HG03558 (cell line): ENCODE data around the gene GRK6.

Source experiments
- ATAC-seq: cut with Tn5 transposase; IDR thresholded peaks from one replicate; pipeline ENCODE4 v1.9.1; 2021; ENCODE audit warnings: moderate number of reproducible peaks; ENCODE audit not compliant: unreplicated experiment; ENCODE audit errors: extremely low read depth

The GRK6 gene

DNA sequence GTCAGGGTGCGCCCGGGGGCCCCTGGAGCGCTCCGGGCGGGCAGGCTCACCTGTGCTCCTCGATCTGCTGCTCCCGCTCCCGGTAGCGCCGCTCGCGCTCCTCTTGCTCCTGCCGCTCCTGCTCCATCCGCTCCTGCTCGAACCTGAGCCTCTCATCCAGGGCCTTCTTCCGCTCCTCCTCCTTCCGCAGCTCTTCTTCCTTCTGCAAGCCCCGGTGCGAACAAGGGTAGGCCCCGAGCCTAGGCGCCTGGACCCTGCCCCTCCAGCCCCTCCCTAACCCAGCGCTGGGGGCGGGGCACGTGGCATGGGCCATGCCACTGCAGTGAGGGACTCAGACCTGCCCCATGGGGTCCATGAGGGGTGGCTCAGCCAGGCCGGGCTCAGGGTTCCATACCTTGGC is 40.4 kb downstream of the GRK6 start:
- ATAC-seq, result no peak

DNA sequence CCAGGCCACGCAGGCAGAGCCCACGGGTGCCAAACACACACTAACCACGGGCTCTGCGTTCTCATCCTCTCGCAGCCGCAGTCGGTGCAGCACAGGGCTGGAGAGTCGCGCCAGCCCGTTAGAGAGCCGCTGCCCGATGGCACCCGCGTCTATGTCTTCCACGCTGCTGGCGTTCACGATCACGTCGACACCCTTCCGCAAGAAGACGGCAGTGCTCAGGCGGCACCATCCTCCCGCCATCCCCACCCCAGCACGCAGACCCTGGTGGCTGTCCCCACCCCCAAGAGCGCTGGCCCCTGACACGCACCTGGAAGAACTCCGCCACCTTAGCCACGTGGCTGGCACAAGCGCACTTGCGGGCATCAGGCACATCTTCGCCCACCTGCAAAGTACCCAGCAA is 41.0 kb downstream of the GRK6 start:
- no peak for ATAC-seq

DNA sequence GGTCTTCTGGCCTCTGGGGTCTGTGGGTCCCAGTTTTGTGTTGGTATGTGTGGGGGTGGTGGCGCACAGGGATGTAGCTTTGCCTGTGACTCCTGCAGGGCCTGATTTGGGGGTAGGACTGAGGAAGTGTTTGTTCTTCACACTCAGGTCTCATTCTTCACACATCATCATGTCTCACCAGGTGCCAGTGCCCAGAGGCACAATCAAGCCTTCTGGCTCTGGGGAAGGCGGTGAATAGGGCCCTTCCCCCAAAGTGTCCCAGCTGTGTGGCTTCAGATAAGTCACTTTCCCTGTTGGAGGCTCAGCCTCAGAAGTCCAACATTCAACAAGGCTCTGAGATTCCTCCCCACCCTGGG is 41.8 kb downstream of the GRK6 start:
- ATAC-seq, result no peak

DNA sequence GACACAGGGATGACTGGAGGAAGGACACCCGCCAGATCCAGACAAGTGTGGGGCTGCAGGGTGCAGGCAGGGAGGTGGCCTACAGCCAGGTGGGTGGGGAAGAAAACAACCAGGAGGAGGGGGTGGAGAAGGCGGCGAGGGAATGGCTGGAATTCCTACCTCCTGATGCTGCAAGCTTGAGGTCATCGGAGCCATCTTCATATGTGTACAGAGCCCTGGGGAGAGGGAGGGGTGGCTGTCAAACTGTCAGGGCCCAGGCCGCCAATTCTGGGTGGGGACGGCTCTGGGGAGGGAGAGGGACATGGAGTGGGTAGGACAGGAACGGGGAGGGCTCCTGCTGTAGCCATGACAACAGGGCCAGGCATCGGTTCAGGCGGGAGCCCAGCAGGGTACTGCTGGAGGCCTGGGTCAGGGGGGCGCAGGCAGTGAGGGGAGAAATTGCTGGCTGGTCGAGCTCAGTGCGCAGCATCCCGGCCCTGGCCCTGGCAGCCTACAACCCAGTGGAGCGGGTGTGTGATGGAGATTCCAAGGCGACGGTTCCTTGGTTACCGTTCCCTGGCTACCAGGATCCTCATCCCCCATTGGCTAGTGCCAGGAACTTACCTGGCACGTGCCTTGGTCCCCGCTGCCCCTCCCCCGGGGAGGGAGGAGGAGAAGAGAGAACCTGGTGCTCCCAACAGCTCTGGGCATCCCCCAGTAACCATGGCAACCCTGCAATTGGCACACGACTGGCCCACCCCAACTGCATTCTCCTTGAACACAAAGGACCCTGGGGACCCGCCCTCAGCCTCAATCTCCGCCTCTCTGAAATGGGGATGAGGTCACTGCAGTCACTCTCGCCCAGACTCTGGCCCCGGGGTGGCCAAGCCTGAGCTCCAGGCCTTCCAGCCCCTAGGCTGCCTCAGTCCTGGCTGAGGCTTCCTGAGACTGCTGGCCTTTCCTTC is 42.5 kb downstream of the GRK6 start:
- ATAC-seq, result no peak

DNA sequence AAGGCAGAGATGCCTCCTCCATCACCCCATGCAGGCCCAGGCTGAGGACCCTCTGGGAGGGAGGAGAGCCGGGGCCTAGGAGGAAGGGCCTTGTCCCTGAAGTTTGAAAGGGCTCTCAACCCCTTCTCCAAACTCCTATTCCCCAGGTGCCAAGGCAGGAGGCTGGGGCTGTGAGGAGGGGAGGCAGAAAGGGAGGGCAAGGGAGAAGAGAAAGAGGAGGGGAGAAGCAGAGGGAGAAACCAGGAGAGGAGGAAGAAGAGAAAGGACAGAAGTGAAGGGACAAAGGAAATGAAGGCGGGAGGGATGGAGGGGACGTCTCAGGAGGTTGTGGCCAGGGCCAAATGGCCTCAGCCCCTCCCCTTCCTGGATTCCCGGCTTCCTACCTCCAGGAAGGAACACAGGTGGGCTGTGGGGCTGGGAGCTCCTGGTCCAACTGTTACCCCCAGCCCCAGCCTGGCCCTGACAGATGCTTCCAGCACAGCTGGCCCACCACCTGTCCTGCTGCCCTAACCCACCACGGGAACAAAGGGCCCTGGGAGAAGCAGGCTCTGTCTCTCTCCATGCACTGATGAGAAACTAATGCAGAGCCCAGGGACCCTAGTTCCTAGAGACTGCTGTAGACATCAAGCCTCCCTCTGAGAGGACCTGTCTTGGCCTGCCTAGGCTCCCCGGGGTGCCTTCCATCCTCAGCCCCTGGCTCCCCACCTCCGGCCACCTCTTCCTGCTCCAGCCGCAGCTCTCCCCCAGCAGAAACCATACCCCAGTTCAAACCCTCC is 43.5 kb downstream of the GRK6 start:
- no peak for ATAC-seq

DNA sequence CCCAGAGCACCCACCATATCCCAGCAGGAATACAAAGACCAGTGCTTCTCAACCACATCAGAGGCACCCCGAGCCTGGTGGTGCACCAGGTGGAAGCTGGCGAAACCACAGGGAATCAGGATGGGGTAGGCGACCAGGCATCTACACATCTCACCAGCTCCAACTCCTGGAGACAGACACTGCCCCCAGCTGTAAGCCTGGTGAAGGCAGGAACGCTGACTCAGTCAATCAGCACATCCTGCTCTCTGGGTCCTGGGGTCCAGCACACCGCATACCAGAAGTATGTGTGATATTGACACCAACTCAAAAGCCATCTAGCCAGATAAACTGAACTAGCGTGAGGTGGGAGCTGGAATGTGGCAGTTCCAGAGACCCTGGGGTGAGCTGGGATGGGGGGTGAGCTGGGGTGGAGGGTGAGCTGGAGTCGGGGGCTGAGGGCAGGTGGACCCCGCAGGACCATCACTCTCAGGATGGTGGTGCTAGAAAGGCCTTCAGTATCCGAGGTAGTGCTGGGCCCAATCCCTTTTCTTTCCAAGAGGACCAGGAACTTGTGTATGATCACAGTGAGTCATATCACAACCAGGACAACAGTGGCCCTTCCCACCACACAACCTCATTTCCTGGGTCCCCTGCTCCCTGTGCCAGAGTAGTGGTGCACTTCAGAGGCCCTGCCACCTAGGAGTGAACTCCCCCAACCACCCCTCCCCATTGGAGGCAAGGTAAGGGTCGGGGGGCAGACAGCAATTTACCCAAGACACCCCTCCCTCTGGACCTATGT is 44.5 kb downstream of the GRK6 start:
- no peak for ATAC-seq

DNA sequence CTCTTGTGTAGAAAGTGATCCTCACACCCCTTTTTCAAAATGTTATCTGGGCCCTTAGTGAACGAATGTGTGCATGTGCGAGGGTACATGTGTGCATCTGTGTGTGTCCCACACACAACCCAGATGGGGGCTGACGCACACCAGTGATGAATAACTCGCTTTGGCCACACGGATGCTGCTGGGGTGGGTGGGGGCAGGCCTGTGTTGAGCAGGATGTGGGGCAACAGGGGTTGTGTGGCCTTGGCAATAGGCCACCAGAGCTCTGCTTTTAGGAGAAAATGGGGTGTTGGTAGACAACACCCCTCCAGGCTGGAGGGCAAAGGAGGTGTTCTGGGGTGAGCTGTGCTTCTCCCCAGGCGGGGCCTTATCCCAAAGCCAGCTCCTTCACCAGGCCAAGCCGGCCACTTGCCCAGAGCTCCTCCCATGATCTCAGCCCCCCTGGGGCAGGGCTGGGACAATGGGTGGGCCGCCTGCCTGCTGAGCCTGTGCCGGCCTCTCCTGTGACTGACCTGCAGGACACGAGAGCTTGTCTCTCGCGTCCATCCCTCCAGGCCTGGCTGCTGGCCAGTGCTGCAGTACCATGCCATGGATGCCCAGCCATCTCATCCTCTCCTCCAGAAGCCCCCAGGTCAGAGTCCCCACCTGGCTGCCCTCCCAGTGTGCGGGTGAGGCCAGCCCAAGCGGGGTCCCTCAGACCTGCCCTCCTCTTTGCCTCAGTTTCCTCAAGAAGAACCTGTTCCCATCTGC is 45.3 kb downstream of the GRK6 start:
- ATAC-seq, result no peak

DNA sequence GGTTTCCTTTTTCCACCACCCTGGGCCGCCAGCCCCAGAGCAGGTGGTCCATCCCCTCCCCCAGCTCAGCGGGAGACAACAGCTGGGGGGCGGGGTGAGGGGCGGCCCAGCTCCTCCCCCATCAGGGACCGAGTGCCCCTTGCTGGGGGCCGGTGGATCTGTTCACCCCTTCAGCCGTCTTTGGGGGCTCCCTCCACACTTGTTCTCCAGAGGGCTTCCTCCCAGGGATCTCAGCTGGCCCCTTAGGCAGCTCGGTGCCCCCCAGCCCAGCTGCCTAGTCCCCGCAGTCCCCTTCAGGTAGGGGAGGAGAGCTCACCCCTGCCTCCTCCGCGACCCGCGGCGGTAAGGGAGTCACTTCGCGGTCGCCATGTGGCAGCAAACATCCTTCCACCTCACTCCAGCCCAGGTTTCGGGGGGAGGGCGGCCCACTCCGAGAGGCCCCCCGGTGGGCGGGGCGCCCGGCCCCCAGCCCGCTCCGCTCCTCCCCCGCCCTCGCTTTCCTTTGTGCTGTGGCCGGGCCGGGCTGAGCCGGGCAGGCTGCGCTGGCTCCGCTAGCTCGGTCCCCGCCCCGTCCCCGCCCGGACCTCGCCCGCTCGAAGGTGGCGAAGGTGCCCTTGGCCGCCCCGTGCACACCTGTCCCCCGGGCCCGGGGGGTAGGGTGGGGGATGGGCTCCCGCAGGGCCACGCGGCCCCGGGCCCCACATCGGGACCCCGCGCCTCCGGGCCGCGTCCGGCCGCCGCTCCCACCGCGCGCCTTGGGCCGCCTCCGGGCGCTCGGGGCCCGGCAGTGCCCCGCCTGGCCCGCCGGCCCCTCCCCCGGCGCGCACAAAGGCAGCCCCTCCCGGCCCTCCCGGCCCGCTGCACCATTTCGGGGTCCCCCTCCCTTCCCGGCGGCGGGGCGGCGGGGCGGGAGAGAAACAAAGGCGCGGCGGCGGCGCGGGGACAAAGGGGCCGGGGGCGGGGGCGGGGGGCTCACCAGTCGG is 46.3 kb downstream of the GRK6 start:
- no peak for ATAC-seq

DNA sequence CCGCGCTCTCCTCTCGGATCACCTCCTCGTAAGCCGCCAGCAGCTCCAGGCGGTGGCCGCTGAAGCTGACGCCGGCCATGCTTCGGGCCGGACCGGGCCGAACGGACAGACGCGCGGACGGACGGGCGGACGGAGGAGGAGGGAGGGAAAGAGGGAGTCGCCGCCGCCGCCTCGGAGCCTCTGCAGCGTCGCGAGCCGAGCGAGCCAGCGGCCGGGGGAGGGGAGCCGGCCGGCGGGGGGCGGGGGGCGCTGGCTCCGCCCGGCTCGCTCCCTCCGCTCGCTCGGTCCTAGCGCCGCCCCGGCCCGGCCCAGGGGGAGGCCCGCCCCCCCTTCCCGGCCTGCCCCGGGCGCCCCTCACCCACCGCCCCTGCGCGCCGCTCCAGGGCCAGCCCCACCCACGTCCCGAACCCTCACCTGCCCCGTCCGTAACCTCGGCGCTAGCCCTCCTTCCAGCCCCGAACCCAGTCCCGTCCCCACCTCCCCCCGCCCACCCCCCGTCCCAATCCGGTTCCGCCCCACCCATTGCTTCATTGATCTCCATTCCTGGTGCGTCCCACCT is 47.0 kb downstream of the GRK6 start, which contains the start of gene DBN1:
TSS of gene DBN1 (minus strand) at position 192 of the 559 bp plus-strand sequence. CDS start at position 79, 113 bp downstream.
- ATAC-seq, result no peak

DNA sequence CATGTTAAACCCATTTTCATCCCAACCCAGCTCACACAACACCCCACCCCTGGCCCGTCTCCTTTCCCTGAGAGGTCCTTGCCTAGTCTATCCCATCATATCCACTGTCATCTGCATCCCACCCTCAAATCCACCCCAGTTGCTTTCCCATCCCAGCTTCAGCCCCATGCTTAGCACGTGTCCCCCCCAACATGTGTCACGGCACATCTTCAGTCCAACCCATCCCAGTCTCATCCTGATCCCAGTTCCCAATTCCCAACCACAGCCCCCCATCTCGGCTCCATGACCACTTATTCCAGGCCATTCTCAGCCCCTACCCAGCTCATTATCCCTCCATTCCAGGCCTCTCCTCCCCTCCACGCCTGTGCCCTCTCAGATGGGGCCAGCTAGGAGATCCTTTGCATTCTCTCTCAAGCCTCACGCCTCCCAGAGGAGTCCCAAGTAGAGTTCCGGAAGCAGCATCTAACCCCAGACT is 47.6 kb downstream of the GRK6 start:
- no peak for ATAC-seq

DNA sequence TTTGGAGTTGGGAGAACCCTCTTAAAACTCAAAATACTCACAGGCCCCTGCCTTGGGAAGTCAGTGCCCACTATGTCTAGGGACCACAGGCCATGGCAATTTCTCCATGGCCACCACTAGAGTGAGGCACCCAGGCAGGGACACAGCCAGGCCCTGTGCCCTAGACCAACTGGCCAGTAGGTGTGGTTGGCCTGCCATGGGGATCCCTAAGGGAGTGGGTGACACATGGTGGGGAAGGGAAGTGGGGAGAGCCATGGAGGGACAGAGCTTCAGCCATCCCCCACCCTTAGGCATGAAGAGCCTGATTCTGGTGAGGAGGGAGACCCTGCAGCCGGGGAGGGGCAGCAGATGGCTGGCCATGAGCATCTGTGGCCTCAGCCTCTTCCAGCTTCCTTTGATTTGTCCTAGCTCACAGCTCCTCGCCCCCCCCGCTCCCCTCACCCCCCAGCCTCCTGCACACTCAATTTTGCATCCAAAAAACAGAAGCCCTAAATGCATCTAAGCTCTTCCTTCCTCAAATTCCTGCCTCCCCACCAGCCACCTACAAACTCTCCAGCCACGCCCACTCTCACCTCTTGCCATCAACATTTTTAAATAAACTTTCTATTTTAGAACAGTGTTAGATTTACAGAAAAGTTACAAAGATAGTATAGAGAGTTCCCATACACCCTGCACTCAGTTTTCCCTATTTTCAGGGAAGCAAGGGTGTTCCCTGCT is 48.5 kb downstream of the GRK6 start:
- ATAC-seq, result no peak

DNA sequence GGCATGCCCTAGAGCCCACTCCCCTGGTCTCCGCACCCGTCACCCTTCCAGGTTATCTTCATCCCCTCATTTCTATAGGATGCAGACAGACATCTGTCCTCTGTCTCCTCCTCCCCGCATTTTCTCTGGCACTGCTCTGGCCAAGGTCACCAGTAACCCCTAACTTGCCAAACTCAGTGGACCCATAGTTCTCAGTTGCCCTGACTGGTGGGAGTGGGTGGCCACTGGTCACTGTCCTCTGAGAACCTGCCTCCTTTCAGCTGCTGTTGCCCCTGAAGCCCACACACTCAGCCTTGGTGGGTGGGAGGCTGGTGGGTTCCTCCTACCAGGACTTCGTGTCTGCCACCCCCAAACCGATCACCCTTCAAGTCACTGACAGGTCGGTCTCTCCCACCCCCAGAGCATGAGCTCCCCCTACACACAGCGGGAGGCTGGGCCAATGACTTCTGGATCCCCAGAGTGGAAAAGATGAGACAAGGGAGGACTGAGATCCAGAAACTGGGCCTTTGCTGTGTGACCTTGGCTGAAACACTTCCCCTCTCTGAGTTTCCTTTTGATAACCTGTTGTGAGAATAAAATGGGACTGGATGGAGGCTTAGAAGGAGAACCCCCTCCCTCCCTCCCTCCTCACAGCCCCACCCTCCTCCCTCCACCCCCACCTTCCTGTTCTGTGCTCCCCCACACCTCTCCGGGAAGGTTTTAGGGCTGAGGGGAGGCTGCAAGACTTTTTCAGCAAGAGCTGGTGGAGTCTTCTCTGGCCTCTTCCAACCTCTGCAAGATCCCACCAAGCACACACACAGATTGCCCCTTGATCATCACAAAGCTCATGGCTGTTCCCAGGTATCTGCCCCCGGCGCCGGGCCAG is 49.3 kb downstream of the GRK6 start:
- ATAC-seq, result no peak

DNA sequence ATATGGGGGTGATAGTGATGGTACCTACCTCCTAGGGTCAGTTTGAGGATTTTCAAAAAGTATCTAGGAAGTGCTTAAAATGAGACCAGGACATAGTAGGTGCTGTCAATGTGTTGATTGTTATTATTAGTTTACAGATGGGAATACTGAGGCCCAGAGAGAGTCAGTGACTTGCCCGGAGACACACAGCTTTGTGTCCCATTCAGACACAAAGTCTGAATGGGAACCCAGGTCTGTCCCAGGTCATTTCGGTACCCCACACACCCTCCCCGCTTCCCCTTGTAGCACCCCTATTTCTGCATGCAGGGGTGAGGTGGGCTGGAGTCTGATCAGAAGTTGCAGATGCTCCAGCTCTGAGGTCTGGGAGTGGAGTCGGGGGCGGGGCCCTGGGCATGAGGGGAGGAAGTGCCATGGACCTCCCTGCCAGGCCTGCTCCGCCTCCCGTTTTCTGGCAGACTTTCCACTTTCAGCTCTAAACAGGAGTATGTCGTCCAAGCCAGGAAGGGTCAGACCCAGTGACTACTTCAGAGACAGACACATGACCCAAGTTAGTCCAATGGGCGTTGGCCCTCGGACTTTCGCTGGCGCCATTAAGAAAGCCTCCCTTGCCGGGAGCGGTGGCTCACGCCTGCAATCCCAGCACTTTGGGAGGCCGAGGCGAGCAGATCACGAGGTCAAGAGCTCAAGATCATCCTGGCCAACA is 50.2 kb downstream of the GRK6 start:
- ATAC-seq, result no peak

DNA sequence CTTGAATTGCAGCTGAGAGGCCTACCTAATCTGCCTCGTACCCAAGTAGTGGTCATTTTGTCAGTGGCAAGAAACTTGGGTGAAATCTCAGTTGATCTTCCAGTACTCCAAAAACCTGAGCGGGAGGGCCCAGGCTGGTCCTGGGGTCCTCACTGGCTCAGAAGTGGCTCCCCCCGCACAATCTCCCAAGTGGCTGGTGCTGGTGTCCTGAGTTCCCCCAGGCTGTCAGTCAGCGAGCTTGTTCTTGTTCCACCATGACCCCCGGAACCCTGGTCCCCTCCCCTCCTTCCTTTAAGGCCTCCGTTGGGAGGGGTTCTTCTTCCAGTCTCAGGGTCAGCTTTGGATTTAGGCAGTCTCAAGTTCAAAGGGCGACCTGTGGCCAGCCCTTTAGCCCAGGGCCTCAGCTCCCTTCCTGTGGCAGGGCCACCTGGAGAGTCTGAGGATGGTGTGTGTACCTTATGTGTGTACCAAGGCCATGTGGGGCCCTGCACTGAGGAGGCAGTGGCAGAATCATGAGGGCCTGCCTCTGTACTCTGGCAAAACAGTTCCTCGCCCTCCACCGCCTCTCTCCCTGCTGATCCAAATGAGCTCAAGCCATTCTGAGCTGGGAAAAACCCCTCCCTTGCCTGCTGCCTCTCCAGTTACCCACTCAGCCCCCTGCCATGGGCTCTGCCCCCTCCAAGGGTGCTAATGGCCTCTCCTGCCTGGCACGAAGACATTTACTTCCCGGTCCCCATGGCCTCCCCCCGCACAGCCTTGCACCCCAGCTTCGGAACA is 51.4 kb downstream of the GRK6 start:
- ATAC-seq, result no peak
